Measurements from ENCODE around the gene ARSK.

DNA sequence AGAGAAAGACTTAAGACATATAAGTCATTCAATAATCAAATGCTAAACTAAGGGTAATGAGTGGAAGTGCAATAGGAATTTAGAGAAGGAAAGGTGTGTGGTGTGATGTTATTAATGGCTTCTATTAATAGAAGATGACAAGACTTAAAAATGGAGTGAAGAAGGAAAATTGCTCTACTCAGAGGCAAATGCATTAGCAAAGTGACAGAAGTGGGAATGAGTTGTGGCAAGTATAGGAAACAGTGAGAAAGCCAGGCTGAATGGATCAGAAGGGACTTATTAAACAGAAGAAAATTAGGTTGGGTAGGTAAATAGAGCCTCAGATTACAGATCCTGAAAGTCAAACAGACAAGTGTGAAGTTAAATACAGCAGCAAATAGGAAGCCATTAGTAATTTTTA is 5.9 kb upstream of the ARSK start:
- TF ChIP-seq POLR2A (IDR thresholded peaks at IDR 0.05) = no peak
- TF ChIP-seq CTCF (IDR thresholded peaks at IDR 0.05) = no peak
